22Rv1 (cell line): ENCODE data around the gene KRTAP16-1.
"Not testable (repeated sequence)": the region's sequence is repeated elsewhere in the genome, so short reads cannot be mapped to it uniquely, and the experiment has no call there.

Experiments
- CTCF ChIP-seq: fragments of 450-650 bp; IDR thresholded peaks from 2 replicates; pipeline ENCODE4 v1.5.1; 2017; ENCODE audit warnings: mild to moderate bottlenecking
- ZFX ChIP-seq: fragments of 450-650 bp; IDR thresholded peaks from 2 replicates; pipeline ENCODE4 v1.6.1; 2017; ENCODE audit warnings: antibody characterized with exemption, borderline replicate concordance

- not testable (repeated sequence) for TF ChIP-seq CTCF, ZFX
These were observed 33.4 kb downstream of the KRTAP16-1 start, which contains the start of gene KRTAP9-7 for GRCh38 chr17:41275648-41276190.
